Endothelial cell (in vitro differentiated cells): ENCODE data around the gene COL3A1. TPM values are rescaled to one million over a fixed set of nuclear protein-coding genes. Genes with fewer than 3 reads are reported as not detected.

Source experiments
- DNase-seq: peaks from one replicate; pipeline ENCODE4 v3.0.0; 2021; ENCODE audit warnings: low spot score
- H3K27ac Mint-ChIP-seq: one replicate; pipeline ENCODE4 v1.8.0; 2021; ENCODE audit warnings: mixed read lengths, inconsistent platforms; ENCODE audit not compliant: unreplicated experiment
- H3K27me3 Mint-ChIP-seq: one replicate; pipeline ENCODE4 v1.8.0; 2021; ENCODE audit warnings: mild to moderate bottlenecking, moderate library complexity, mixed read lengths, inconsistent platforms; ENCODE audit not compliant: unreplicated experiment
- H3K36me3 Mint-ChIP-seq: one replicate; pipeline ENCODE4 v1.8.0; 2021; ENCODE audit warnings: mild to moderate bottlenecking, low read depth, mixed read lengths, inconsistent platforms; ENCODE audit not compliant: unreplicated experiment
- H3K4me1 Mint-ChIP-seq: one replicate; pipeline ENCODE4 v1.8.0; 2021; ENCODE audit warnings: mild to moderate bottlenecking, mixed read lengths, inconsistent platforms; ENCODE audit not compliant: unreplicated experiment
- H3K4me3 Mint-ChIP-seq: one replicate; pipeline ENCODE4 v1.8.0; 2021; ENCODE audit warnings: mild to moderate bottlenecking, mixed read lengths, inconsistent platforms; ENCODE audit not compliant: unreplicated experiment
- H3K9me3 Mint-ChIP-seq: one replicate; pipeline ENCODE4 v1.8.0; 2021; ENCODE audit warnings: mixed read lengths, inconsistent platforms; ENCODE audit not compliant: unreplicated experiment
- CTCF ChIP-seq: fragments of 200-600 bp; sonication (generic); IDR thresholded peaks from one replicate; pipeline ENCODE4 v1.5.0; 2021; ENCODE audit warnings: antibody characterized with exemption; ENCODE audit not compliant: unreplicated experiment
- total RNA-seq: library from RNA; stranded (reverse); fragmentation: NEBNext Ultra II Directional; extraction: Animal tissue kit (Norgen Biotek cat#: 25700); gene quantifications from one replicate; pipeline ENCODE4 v1.2.1, GENCODE V29; 2021; ENCODE audit not compliant: unreplicated experiment

The COL3A1 gene
- total RNA-seq, 1 donor from 2014 or later = 0.31 TPM

- no peaks in the 10 kb centered on the region for H3K27me3 Mint-ChIP-seq
- H3K4me3 Mint-ChIP-seq = no peak overlapping the region
- no peaks in the 10 kb centered on the region for H3K36me3 Mint-ChIP-seq
- H3K4me1 Mint-ChIP-seq = peaks cover 8% of the 10 kb centered on the region
- TF ChIP-seq CTCF = no peak
- H3K27ac Mint-ChIP-seq = no peak overlapping the region
- DNase-seq = no peak
- H3K9me3 Mint-ChIP-seq = no peaks in the 10 kb centered on the region
Measured at GRCh38 chr2:188979187-188980114, 5.3 kb downstream of the COL3A1 start.

- Mint-ChIP-seq H3K4me1 (peaks cover 6% of the 10 kb centered on the region), H3K27me3 (no peaks in the 10 kb centered on the region), H3K4me3 (no peak overlapping the region), H3K9me3 (no peaks in the 10 kb centered on the region), H3K36me3 (no peaks in the 10 kb centered on the region), H3K27ac (no peak overlapping the region)
- peak; percentile 73 for TF ChIP-seq CTCF
- no peak for DNase-seq
Measured at GRCh38 chr2:188983427-188984064, 9.4 kb downstream of the COL3A1 start.

GRCh38 chr2:188984065-188984491 is 9.9 kb downstream of the COL3A1 start:
- H3K27me3 Mint-ChIP-seq = no peaks in the 10 kb centered on the region
- H3K27ac Mint-ChIP-seq = no peak overlapping the region
- TF ChIP-seq CTCF = no peak
- H3K4me3 Mint-ChIP-seq = no peak overlapping the region
- no peaks in the 10 kb centered on the region for H3K36me3 Mint-ChIP-seq
- DNase-seq = no peak
- peaks cover 3% of the 10 kb centered on the region for H3K4me1 Mint-ChIP-seq
- H3K9me3 Mint-ChIP-seq = no peaks in the 10 kb centered on the region

GRCh38 chr2:188984680-188985079 is 10.5 kb downstream of the COL3A1 start:
- Mint-ChIP-seq H3K4me3 (no peak overlapping the region), H3K9me3 (no peaks in the 10 kb centered on the region), H3K4me1 (no peaks in the 10 kb centered on the region)

More at GRCh38 chr2:188984680-188985079, 10.5 kb downstream of the COL3A1 start:
- TF ChIP-seq CTCF = no peak
- DNase-seq = no peak
- Mint-ChIP-seq H3K27ac (no peak overlapping the region), H3K27me3 (no peaks in the 10 kb centered on the region), H3K36me3 (no peaks in the 10 kb centered on the region)
